Liver (tissue), 9 donors: Measurements from ENCODE around the gene PCBP4. TPM values are rescaled to one million over a fixed set of nuclear protein-coding genes. Genes with fewer than 3 reads are reported as not detected.
A peak's percentile ranks its signal among the peaks of the same experiment; 100 is the strongest.

ENCODE experiments used
- DNase-seq: peaks from one replicate; pipeline ENCODE4 v3.0.0-alpha.2; 2017; ENCODE audit warnings: low spot score
- H3K27ac ChIP-seq, 2 donors: one replicate each; pipeline ENCODE4 v1.7.0; 2013; ENCODE audit warnings: inconsistent platforms in 2 of 2, low read length in 2 of 2, control low read depth in 1 of 2, low read depth in 1 of 2, mild to moderate bottlenecking in 1 of 2
- H3K27me3 ChIP-seq, 4 donors: one replicate each; pipeline versions ENCODE4 v1.6.1 to v1.7.0; 2013; ENCODE audit warnings: low read length in 3 of 4, inconsistent platforms in 1 of 4, mild to moderate bottlenecking in 1 of 4, moderate library complexity in 1 of 4; ENCODE audit not compliant: control insufficient read depth in 4 of 4, insufficient read depth in 4 of 4
- H3K36me3 ChIP-seq, 4 donors: one replicate each; pipeline versions ENCODE4 v1.6.1 to v1.7.0; 2013; ENCODE audit warnings: low read length in 3 of 4, mild to moderate bottlenecking in 3 of 4, low read depth in 1 of 4, moderate library complexity in 1 of 4; ENCODE audit not compliant: control insufficient read depth in 4 of 4, insufficient read depth in 3 of 4
- H3K4me1 ChIP-seq, 4 donors: one replicate each; pipeline versions ENCODE4 v1.6.1 to v1.7.0; 2013; ENCODE audit warnings: low read length in 3 of 4, mild to moderate bottlenecking in 3 of 4, moderate library complexity in 1 of 4; ENCODE audit not compliant: control insufficient read depth in 4 of 4, insufficient read depth in 4 of 4
- H3K4me3 ChIP-seq, 3 donors: one replicate each; pipeline versions ENCODE4 v1.6.1 to v1.7.0; 2013; ENCODE audit warnings: low read length in 3 of 3, control low read depth in 1 of 3, low read depth in 1 of 3, mild to moderate bottlenecking in 1 of 3
- H3K9ac ChIP-seq, 2 donors: one replicate each; pipeline ENCODE4 v1.7.0; 2013; ENCODE audit warnings: low read length in 2 of 2, mild to moderate bottlenecking in 2 of 2, moderate library complexity in 2 of 2, control low read depth in 1 of 2, low read depth in 1 of 2
- H3K9me3 ChIP-seq, 4 donors: one replicate each; pipeline versions ENCODE4 v1.6.1 to v1.7.0; 2013; ENCODE audit warnings: low read length in 3 of 4; ENCODE audit not compliant: control insufficient read depth in 4 of 4
- ATF3 ChIP-seq: IDR thresholded peaks from 2 replicates; pipeline ENCODE4 v1.6.1; 2016; ENCODE audit warnings: antibody characterized with exemption
- CTCF ChIP-seq: fragments of 150-350 bp; IDR thresholded peaks from 2 replicates; pipeline ENCODE4 v1.5.1; 2017; ENCODE audit warnings: improper control_type of control experiment, low read depth, low read length; ENCODE audit not compliant: missing input control
- EGR1 ChIP-seq, 2 donors: IDR thresholded peaks; 2 replicates each; pipeline ENCODE4 v1.6.1; 2016 to 2018; ENCODE audit warnings: antibody characterized with exemption in 2 of 2, low read depth in 2 of 2
- FOXA1 ChIP-seq: IDR thresholded peaks from 2 replicates; pipeline ENCODE4 v1.6.1; 2016; ENCODE audit warnings: antibody characterized with exemption
- FOXA2 ChIP-seq: IDR thresholded peaks from 2 replicates; pipeline ENCODE4 v1.6.1; 2016; ENCODE audit warnings: antibody characterized with exemption
- GABPA ChIP-seq, 2 donors: IDR thresholded peaks in 1 of 2; conservative IDR thresholded peaks in 1 of 2; 2 replicates each; pipeline ENCODE4 v1.6.1; 2016; ENCODE audit warnings: antibody characterized with exemption in 2 of 2, mild to moderate bottlenecking in 1 of 2, moderate library complexity in 1 of 2
- HNF4A ChIP-seq, 2 donors: conservative IDR thresholded peaks; 2 replicates each; pipeline ENCODE4 v1.6.1; 2016; ENCODE audit warnings: antibody characterized with exemption in 2 of 2, mild to moderate bottlenecking in 2 of 2
- HNF4G ChIP-seq: IDR thresholded peaks from 2 replicates; pipeline ENCODE4 v1.6.1; 2016; ENCODE audit warnings: antibody characterized with exemption
- JUND ChIP-seq, 2 donors: IDR thresholded peaks; 2 replicates each; pipeline ENCODE4 v1.6.1; 2016; ENCODE audit warnings: antibody characterized with exemption in 2 of 2
- MAX ChIP-seq: IDR thresholded peaks from 2 replicates; pipeline ENCODE4 v1.6.1; 2016; ENCODE audit warnings: antibody characterized with exemption
- NR2F2 ChIP-seq: IDR thresholded peaks from 2 replicates; pipeline ENCODE4 v1.6.1; 2016; ENCODE audit warnings: antibody characterized with exemption
- RAD21 ChIP-seq, 2 donors: IDR thresholded peaks; 2 replicates each; pipeline ENCODE4 v1.6.1; 2016; ENCODE audit warnings: antibody characterized with exemption in 2 of 2, mild to moderate bottlenecking in 2 of 2
- REST ChIP-seq: IDR thresholded peaks from 2 replicates; pipeline ENCODE4 v1.6.1; 2016; ENCODE audit warnings: antibody characterized with exemption, mild to moderate bottlenecking
- RXRA ChIP-seq, 2 donors: IDR thresholded peaks; 2 replicates each; pipeline ENCODE4 v1.6.1; 2017 to 2018; ENCODE audit warnings: antibody characterized with exemption in 2 of 2, mild to moderate bottlenecking in 1 of 2
- SP1 ChIP-seq: IDR thresholded peaks from 2 replicates; pipeline ENCODE4 v1.6.1; 2018; ENCODE audit warnings: antibody characterized with exemption, mild to moderate bottlenecking
- TAF1 ChIP-seq: conservative IDR thresholded peaks from 2 replicates; pipeline ENCODE4 v1.6.1; 2016; ENCODE audit warnings: antibody characterized with exemption, mild to moderate bottlenecking
- YY1 ChIP-seq: IDR thresholded peaks from 2 replicates; pipeline ENCODE4 v1.6.1; 2016; ENCODE audit warnings: antibody characterized with exemption, mild to moderate bottlenecking
- ZBTB33 ChIP-seq: IDR thresholded peaks from 2 replicates; pipeline ENCODE4 v1.6.1; 2016; ENCODE audit warnings: antibody characterized with exemption
- WGBS: extraction: QIAGEN DNeasy Blood & Tissue Kit; methylation state at CpG from one replicate; pipeline ENCODE4 v1.1.7; 2013; 5-methylcytosine and 5-hydroxymethylcytosine counted together
- polyA plus RNA-seq, 2 donors: library from polyadenylated mRNA; stranded (reverse) in 1 of 2; unstranded in 1 of 2; fragments of 200-250 nt in 1 of 2; fragments of >200 nt in 1 of 2; fragmentation: Nextera tagmentation in 1 of 2; extraction: Ambion mirVana in 1 of 2; gene quantifications; one replicate each; pipeline versions ENCODE4 v1.2.1 to v1.2.3, GENCODE V29; 2013 to 2015
- total RNA-seq, 2 donors: library from RNA; depleted of rRNA; stranded (reverse); fragments of >200 nt; gene quantifications; one replicate each; pipeline ENCODE4 v1.2.3, GENCODE V29; 2014
- donor health status: healthy.
- donor health status: healthy.
- donor health status: healthy.
- donor health status: healthy.
- donor health status: healthy.

Gene PCBP4
- total and polyA plus RNA-seq, 4 donors = 2.7 to 7.9 (median 4.5) TPM

DNA sequence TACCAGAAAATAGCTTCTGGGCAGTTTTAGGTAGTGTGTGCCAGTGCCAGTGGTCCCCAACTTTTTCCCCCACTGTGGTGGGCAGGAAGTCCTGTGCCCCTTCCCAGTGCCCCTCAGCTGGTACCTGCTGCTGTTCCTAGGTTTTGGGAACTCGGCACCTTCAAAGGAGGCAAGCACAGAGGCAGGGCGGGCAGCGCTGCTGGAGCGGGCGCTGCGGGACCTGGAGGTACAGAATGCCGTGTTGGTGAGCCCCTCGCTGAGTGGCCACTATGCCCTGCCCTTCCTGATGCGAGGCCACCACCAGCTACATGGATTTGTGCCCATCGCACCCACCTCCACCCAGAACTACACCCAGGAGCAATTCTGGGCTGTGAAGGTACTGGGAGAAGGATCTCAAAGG is 13.0 kb upstream of the PCBP4 start:
- 97% methylated on average over 10 of the region's 10 CpGs for WGBS
- peak overlapping the region in 1 of 2 donors; percentile 25 for H3K27ac ChIP-seq
- no peaks in the 10 kb centered on the region for H3K36me3 ChIP-seq
- H3K9ac ChIP-seq = no peak overlapping the region
- no peaks in the 10 kb centered on the region for H3K27me3 ChIP-seq
- no peak overlapping the region for H3K4me3 ChIP-seq
- H3K9me3 ChIP-seq = no peaks in the 10 kb centered on the region
- H3K4me1 ChIP-seq = peaks cover 10 to 49% (median 30%) of the 10 kb centered on the region in 4 donors
- TF ChIP-seq TAF1 (no peak), FOXA1 (no peak), EGR1 (IDR thresholded peaks at IDR 0.05; ENCODE audit: low read depth in 2 of 2) (no peak), MAX (no peak), ZBTB33 (no peak), FOXA2 (no peak), NR2F2 (no peak), SP1 (no peak), HNF4A (conservative IDR thresholded peaks at IDR 0.05) (no peak), JUND (IDR thresholded peaks at IDR 0.05) (no peak), CTCF (no peak), HNF4G (no peak), YY1 (no peak)
- DNase-seq = no peak

GRCh38 chr3:51978143-51978502 is 10.9 kb upstream of the PCBP4 start:
- H3K27me3 ChIP-seq = no peaks in the 10 kb centered on the region
- TF ChIP-seq CTCF (no peak), RAD21 (IDR thresholded peaks at IDR 0.05) (no peak), MAX (no peak), NR2F2 (no peak), HNF4G (no peak), GABPA (IDR thresholded peaks at IDR 0.05 in 1 of 2, conservative IDR thresholded peaks at IDR 0.05 in 1 of 2) (no peak), HNF4A (conservative IDR thresholded peaks at IDR 0.05) (no peak), REST (no peak), EGR1 (IDR thresholded peaks at IDR 0.05; ENCODE audit: low read depth in 2 of 2) (no peak), FOXA2 (no peak), TAF1 (no peak), YY1 (no peak), JUND (IDR thresholded peaks at IDR 0.05) (no peak), SP1 (no peak), FOXA1 (no peak), RXRA (IDR thresholded peaks at IDR 0.05) (no peak), ATF3 (no peak), ZBTB33 (no peak)
- whole genome bisulfite sequencing = 79% methylated on average over 4 of the region's 4 CpGs

More at GRCh38 chr3:51978143-51978502, 10.9 kb upstream of the PCBP4 start:
- Histone ChIP-seq H3K4me3 (no peak overlapping the region), H3K9me3 (no peaks in the 10 kb centered on the region), H3K4me1 (peaks cover 11 to 45% (median 27%) of the 10 kb centered on the region in 4 donors), H3K27ac (peak overlapping the region in 1 of 2 donors; percentile 30), H3K36me3 (no peaks in the 10 kb centered on the region), H3K9ac (no peak overlapping the region)
- DNase-seq = no peak
